ENCODE data around the gene CDCA8. TPM values are rescaled to one million over a fixed set of nuclear protein-coding genes. Genes with fewer than 3 reads are reported as not detected.

Gene CDCA8
- total and polyA plus RNA-seq, 2 donors (not counting 3 experiments of a cell fraction or from before 2014, with no cell fraction given) = 38.5 to 45.7 TPM

DNA sequence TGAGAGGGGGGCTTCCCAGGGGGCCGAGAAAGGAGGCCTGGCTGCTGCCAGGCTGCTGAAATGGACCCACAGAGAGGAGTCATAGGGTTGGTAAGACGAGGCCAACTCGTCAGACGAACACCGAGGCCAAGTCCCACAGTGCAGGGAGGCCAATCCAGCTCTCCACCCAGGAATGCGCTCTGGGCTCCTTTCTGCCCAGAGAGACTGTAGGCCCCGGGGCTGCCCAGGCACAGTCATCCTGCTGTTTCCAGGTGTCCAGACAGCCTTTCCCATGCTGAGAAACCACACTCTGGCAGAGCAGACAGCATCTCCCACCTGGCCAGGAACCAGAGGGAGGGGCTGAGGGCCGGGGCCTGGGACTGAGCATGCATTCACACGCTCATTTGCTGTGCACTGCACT, 30.9 kb upstream of the CDCA8 start:
- Histone ChIP-seq H3K9me3 (replicated peaks; ENCODE audit: control insufficient read depth, insufficient read depth, low read length) (no peaks in the 10 kb centered on the region), H3K79me2 (ENCODE audit: control insufficient read depth, insufficient read depth, low read length) (no peaks in the 10 kb centered on the region), H3K4me3 (replicated peaks in 1 of 3; ENCODE audit: insufficient read depth in 1 of 3, low read depth in 1 of 3, low read length in 3 of 3) (no peak overlapping the region), H4K20me1 (replicated peaks; ENCODE audit: control insufficient read depth, extremely low read depth, insufficient read depth, low read length) (no peaks in the 10 kb centered on the region), H3K27me3 (ENCODE audit: control insufficient read depth in 2 of 2, insufficient read depth in 2 of 2, low read length in 2 of 2) (peaks cover 0 to 6% of the 10 kb centered on the region in 2 experiments), H3K27ac (ENCODE audit: insufficient read depth, low read depth, low read length) (no peak overlapping the region), H3K4me2 (ENCODE audit: insufficient read depth, low read length) (no peak overlapping the region), H3K4me1 (ENCODE audit: control insufficient read depth, extremely low read depth, insufficient read depth, low read length) (no peaks in the 10 kb centered on the region), H3K36me3 (ENCODE audit: control insufficient read depth in 2 of 2, extremely low read depth in 1 of 2, insufficient read depth in 2 of 2, low read length in 2 of 2) (no peaks in the 10 kb centered on the region), H2AFZ (ENCODE audit: low read depth, low read length) (no peak overlapping the region), H3K9me1 (replicated peaks; ENCODE audit: control insufficient read depth, extremely low read depth, insufficient read depth, low read length) (no peaks in the 10 kb centered on the region), H3K9ac (replicated peaks; ENCODE audit: extremely low read depth, insufficient read depth, low read length) (no peak overlapping the region)
- ChIA-PET CTCF (no interaction called here), POLR2A (no interaction called here)
- dilution Hi-C loops (cut with MboI; ENCODE audit: extremely low pct_ligation_motif_present, low sequenced_read_pairs) (no loop called here), intact Hi-C loops (cut with micrococcal nuclease) (no loop called here)
- TF ChIP-seq POLR2AphosphoS5 (IDR thresholded peaks at IDR 0.05; ENCODE audit: insufficient read depth, low read depth, low read length) (no peak), MYC (IDR thresholded peaks at IDR 0.05; ENCODE audit: low read depth, low read length) (no peak), FOS (IDR thresholded peaks at IDR 0.05; ENCODE audit: borderline replicate concordance, insufficient read depth, low read length) (no peak)
- DNase-seq (ENCODE audit: low read depth, low spot score) (no peak), FAIRE-seq (no peak)
- BruUV-seq (replicated peaks) = no TSS peak

DNA sequence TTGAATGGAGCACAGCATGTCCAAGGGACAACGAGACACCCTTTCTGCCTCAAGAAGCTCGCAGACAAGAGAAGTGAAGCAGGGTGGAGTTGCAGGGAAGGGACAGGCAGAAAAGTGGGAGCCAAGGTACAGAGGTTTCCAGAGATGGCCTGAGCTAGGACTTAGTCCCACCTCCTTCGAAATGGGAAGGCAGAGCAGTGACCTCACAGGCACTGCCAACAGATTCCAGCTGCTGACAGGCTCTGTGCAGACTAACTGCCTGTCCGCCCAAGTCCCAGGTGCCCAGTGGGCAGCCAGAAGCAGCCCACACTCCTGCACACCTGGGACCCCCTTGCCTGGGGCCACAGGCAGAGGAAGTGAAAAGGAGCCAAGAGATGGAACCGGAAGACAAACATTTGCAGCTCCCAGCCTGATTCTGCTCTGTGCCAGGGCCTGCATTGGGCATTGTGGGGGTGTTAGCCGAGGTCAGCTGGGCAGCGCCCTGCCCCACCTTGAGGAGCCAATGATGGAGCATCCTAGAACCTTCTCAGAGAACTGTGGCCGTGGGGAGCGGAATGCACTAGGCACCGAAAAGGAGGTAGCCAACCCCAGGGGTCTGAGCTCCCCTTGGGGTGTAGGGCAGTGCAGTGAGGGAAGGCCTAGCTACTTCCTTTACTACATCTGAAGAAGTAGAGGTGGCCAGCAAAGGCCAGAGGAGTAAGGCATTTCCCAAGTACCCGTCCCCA, 30.1 kb upstream of the CDCA8 start:
- Histone ChIP-seq H2AFZ (ENCODE audit: low read depth, low read length) (no peak overlapping the region), H3K4me3 (replicated peaks in 1 of 3; ENCODE audit: insufficient read depth in 1 of 3, low read depth in 1 of 3, low read length in 3 of 3) (no peak overlapping the region), H3K36me3 (ENCODE audit: control insufficient read depth in 2 of 2, extremely low read depth in 1 of 2, insufficient read depth in 2 of 2, low read length in 2 of 2) (no peaks in the 10 kb centered on the region), H3K4me2 (ENCODE audit: insufficient read depth, low read length) (no peak overlapping the region), H3K4me1 (ENCODE audit: control insufficient read depth, extremely low read depth, insufficient read depth, low read length) (no peaks in the 10 kb centered on the region), H3K9ac (replicated peaks; ENCODE audit: extremely low read depth, insufficient read depth, low read length) (no peak overlapping the region), H3K9me1 (replicated peaks; ENCODE audit: control insufficient read depth, extremely low read depth, insufficient read depth, low read length) (no peaks in the 10 kb centered on the region), H3K27ac (ENCODE audit: insufficient read depth, low read depth, low read length) (no peak overlapping the region), H3K27me3 (ENCODE audit: control insufficient read depth in 2 of 2, insufficient read depth in 2 of 2, low read length in 2 of 2) (peaks cover 0 to 6% of the 10 kb centered on the region in 2 experiments), H3K9me3 (replicated peaks; ENCODE audit: control insufficient read depth, insufficient read depth, low read length) (no peaks in the 10 kb centered on the region), H3K79me2 (ENCODE audit: control insufficient read depth, insufficient read depth, low read length) (no peaks in the 10 kb centered on the region), H4K20me1 (replicated peaks; ENCODE audit: control insufficient read depth, extremely low read depth, insufficient read depth, low read length) (no peaks in the 10 kb centered on the region)
- no peak for DNase-seq (ENCODE audit: low read depth, low spot score)
- dilution Hi-C loops (cut with MboI; ENCODE audit: extremely low pct_ligation_motif_present, low sequenced_read_pairs) (no loop called here), intact Hi-C loops (cut with micrococcal nuclease) (no loop called here)
- no TSS peak for BruUV-seq (replicated peaks)
- CTCF ChIA-PET = no interaction called here
- TF ChIP-seq MYC (IDR thresholded peaks at IDR 0.05; ENCODE audit: low read depth, low read length) (no peak), JUN (IDR thresholded peaks at IDR 0.05; ENCODE audit: borderline replicate concordance, insufficient read depth, insufficient read length, low read depth) (no peak)
- TF ChIP-seq, protein P1, sequence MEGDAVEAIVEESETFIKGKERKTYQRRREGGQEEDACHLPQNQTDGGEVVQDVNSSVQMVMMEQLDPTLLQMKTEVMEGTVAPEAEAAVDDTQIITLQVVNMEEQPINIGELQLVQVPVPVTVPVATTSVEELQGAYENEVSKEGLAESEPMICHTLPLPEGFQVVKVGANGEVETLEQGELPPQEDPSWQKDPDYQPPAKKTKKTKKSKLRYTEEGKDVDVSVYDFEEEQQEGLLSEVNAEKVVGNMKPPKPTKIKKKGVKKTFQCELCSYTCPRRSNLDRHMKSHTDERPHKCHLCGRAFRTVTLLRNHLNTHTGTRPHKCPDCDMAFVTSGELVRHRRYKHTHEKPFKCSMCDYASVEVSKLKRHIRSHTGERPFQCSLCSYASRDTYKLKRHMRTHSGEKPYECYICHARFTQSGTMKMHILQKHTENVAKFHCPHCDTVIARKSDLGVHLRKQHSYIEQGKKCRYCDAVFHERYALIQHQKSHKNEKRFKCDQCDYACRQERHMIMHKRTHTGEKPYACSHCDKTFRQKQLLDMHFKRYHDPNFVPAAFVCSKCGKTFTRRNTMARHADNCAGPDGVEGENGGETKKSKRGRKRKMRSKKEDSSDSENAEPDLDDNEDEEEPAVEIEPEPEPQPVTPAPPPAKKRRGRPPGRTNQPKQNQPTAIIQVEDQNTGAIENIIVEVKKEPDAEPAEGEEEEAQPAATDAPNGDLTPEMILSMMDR (IDR thresholded peaks at IDR 0.05; ENCODE audit: extremely low read depth in 1 of 2, insufficient read depth in 1 of 2, low read depth in 1 of 2, low read length in 2 of 2) = no peak
- POLR2A ChIA-PET = no interaction called here
- no peak for FAIRE-seq

Measured in endothelial cell of umbilical vein (primary cell).